ENCODE results near the gene EFHB. TPM values are rescaled to one million over a fixed set of nuclear protein-coding genes. Genes with fewer than 3 reads are reported as not detected.

EFHB gene
- total RNA-seq (10 to 100 TPM in 1 of 2 donors, 1 to 10 TPM in 1; 6.0 to 12.5 TPM), polyA plus RNA-seq (1 to 10 TPM; 1.4 to 2.2 TPM)
- long read RNA-seq, donor 1, partial matches to known transcripts, result 0 of 1 reads
- long read RNA-seq, donor 1, other reads (novel, unspliced or antisense), result 0 of 1 reads
- long read RNA-seq, donor 2, result 0 reads
- long read RNA-seq, donor 3, partial matches to known transcripts, result 0 of 1 reads
- long read RNA-seq, donor 3, other reads (novel, unspliced or antisense), result 0 of 1 reads
- long read RNA-seq, donor 4, result 0 reads
- long read RNA-seq, donor 5, partial matches to known transcripts, result 0 of 1 reads
- long read RNA-seq, donor 5, other reads (novel, unspliced or antisense), result 0 of 1 reads

- TF ChIP-seq CTCF (IDR thresholded peaks at IDR 0.05; ENCODE audit: control extremely low read depth, extremely low read depth), result no peak
- 42 to 50% methylated on average over 5 of the region's 5 CpGs for WGBS, 2 donors
- Histone ChIP-seq H3K36me3 (ENCODE audit: control insufficient read depth in 4 of 4, insufficient read depth in 4 of 4, low read length in 4 of 4) (no peaks in the 10 kb centered on the region), H3K4me1 (ENCODE audit: control insufficient read depth in 5 of 5, insufficient read depth in 5 of 5, low read length in 5 of 5) (no peaks in the 10 kb centered on the region), H3K27ac (ENCODE audit: low read depth in 1 of 2, low read length in 1 of 2) (no peak within 1 kb of the TSS), H3K9me3 (ENCODE audit: control insufficient read depth in 4 of 4, insufficient read depth in 3 of 4, low read length in 3 of 4) (no peaks in the 10 kb centered on the region), H3K9ac (ENCODE audit: insufficient read depth in 1 of 2, low read length in 2 of 2) (no peak within 1 kb of the TSS), H3K27me3 (ENCODE audit: control insufficient read depth in 3 of 3, insufficient read depth in 3 of 3, low read length in 2 of 3) (no peaks in the 10 kb centered on the region), H3K4me3 (no peak within 1 kb of the TSS)
- peak; percentile 41 to 49 (median 46) for DNase-seq
- no peak for ATAC-seq (ENCODE audit: insufficient read depth, low FRiP score)
Measured at GRCh38 chr3:19934098-19934566, at the start of gene EFHB. EFHB (minus strand) TSS chr3:19934217; CDS start chr3:19934018, 199 bp downstream.

- ATAC-seq (ENCODE audit: insufficient read depth, low FRiP score), result no peak
- no peak for TF ChIP-seq CTCF (IDR thresholded peaks at IDR 0.05; ENCODE audit: control extremely low read depth, extremely low read depth)
- Histone ChIP-seq H3K4me3 (no peak overlapping the region), H3K27ac (ENCODE audit: low read depth in 1 of 2, low read length in 1 of 2) (no peak overlapping the region), H3K4me1 (ENCODE audit: control insufficient read depth in 5 of 5, insufficient read depth in 5 of 5, low read length in 5 of 5) (peaks cover 0 to 13% (median 0%) of the 10 kb centered on the region in 5 donors), H3K36me3 (ENCODE audit: control insufficient read depth in 4 of 4, insufficient read depth in 4 of 4, low read length in 4 of 4) (peaks cover 0 to 19% (median 10%) of the 10 kb centered on the region in 4 donors), H3K9me3 (ENCODE audit: control insufficient read depth in 4 of 4, insufficient read depth in 3 of 4, low read length in 3 of 4) (no peaks in the 10 kb centered on the region), H3K9ac (ENCODE audit: insufficient read depth in 1 of 2, low read length in 2 of 2) (no peak overlapping the region), H3K27me3 (ENCODE audit: control insufficient read depth in 3 of 3, insufficient read depth in 3 of 3, low read length in 2 of 3) (no peaks in the 10 kb centered on the region)
- 40 to 82% methylated on average over 3 of the region's 3 CpGs for WGBS, 2 donors
- DNase-seq, result peak in 2 of 3 donors; percentile 26 to 42
Measured at GRCh38 chr3:19972054-19972453, 38.0 kb upstream of the EFHB start.

GRCh38 chr3:19970327-19970726, 36.3 kb upstream of the EFHB start:
- DNase-seq (no peak), ATAC-seq (ENCODE audit: insufficient read depth, low FRiP score) (no peak)
- Histone ChIP-seq H3K9ac (ENCODE audit: insufficient read depth in 1 of 2, low read length in 2 of 2) (no peak overlapping the region), H3K4me3 (no peak overlapping the region), H3K9me3 (ENCODE audit: control insufficient read depth in 4 of 4, insufficient read depth in 3 of 4, low read length in 3 of 4) (no peaks in the 10 kb centered on the region), H3K27me3 (ENCODE audit: control insufficient read depth in 3 of 3, insufficient read depth in 3 of 3, low read length in 2 of 3) (no peaks in the 10 kb centered on the region), H3K4me1 (ENCODE audit: control insufficient read depth in 5 of 5, insufficient read depth in 5 of 5, low read length in 5 of 5) (peaks cover 0 to 13% (median 3%) of the 10 kb centered on the region in 5 donors), H3K36me3 (ENCODE audit: control insufficient read depth in 4 of 4, insufficient read depth in 4 of 4, low read length in 4 of 4) (peaks cover 0 to 8% (median 6%) of the 10 kb centered on the region in 4 donors), H3K27ac (ENCODE audit: low read depth in 1 of 2, low read length in 1 of 2) (no peak overlapping the region)
- TF ChIP-seq CTCF (IDR thresholded peaks at IDR 0.05; ENCODE audit: control extremely low read depth, extremely low read depth), result no peak
- 85 to 91% methylated on average over 8 of the region's 8 CpGs for WGBS, 2 donors

All from lung (tissue), 16 donors.